ENCODE data around the gene PRPSAP2.
"Not testable (repeated sequence)": the region's sequence is repeated elsewhere in the genome, so short reads cannot be mapped to it uniquely, and the experiment has no call there.

The PRPSAP2 gene

DNA sequence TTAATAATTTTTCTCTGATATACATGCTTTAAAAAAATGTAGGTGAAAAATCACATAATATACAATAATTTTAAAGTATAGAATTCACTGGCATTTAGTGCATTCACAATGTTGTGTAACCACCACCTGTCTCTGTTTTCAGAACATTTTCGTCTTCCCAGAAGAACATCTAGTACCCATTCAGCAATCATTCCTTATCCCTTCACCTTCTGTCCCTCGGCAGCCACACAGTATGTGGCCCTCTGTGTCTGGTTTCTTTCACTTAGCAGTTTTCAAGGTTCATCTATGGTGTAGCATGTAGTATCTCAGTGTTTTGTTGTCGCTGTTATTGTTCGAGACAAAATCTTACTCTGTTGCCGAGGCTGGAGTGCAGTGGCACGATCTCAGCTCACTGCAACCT is 33.6 kb downstream of the PRPSAP2 start:
- no peak for DNase-seq

DNA sequence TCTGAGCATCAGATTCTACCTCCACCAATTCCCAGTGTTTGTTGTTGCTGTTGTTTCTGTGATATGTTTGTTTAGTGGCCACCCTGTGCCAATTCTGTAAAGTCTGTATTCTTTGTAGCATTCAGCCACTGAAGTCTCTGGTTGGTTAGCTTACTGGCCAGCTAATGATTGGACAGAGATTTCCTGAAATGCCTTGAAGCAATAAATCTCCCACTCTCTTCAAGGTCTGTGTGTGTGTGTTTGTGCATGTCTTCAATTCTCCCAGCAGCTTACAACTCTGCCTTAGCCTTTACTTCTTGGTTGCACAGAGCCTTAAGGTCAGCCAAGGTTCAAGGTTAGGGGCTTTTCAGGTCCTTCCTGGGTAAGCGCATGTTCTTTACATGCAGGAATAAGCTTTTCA is 38.2 kb downstream of the PRPSAP2 start:
- no peak for DNase-seq

DNA sequence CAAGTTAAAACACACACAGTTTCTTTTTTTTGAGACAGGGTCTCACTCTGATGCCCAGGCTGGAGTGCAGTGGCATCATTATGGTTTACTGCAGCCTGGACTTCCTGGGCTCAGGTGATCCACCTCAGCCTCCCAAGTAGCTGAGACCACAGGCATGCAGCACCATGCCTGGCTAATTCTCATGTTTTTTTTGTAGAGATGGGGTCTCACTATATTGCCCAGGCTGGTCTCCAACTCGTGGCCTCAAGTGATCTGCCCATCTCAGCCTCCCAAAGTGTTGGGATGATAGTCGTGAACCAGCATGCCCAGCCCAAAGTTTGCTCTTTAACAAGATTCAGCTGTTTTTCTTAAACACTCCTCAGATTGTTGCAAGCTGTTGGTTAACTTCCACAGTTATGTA is 39.0 kb downstream of the PRPSAP2 start:
- DNase-seq = no peak

DNA sequence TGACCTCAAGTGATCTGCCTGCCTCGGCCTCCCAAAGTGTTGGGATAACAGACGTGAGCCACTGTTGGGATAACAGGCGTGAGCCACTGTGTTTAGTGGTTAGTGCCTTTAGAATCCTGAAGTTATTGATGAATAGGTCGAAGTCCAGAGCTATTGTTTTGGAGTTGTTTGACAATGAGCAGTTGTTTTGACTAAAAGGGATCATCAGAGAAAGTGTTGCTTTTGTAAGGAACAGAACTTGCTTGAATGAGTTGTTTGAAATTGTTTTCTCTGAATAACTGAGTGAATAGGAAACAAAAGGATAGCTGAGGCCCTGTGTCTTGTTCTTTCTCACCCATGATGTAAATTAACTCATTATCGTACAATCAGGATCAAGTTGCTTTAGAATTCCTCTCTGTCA is 46.6 kb downstream of the PRPSAP2 start:
- DNase-seq = no peak

DNA sequence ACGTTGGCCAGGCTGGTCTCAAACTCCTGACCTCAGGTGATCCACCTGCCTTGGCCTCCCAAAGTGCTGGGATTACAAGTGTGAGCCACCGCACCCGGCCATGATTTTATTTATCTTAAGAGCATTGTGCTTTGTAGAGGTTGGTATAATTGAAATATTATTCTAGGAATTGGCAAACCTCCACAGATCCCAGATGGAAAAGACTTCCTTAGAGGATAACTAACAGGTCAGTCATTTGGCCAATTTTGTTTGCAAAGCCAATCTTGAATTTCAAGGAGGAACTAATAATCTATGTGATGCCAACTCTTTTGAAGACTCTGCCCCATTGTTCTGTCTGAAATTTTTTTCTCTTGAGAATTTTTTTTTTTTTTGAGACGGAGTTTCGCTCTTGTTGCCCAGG is 47.3 kb downstream of the PRPSAP2 start:
- DNase-seq = no peak

DNA sequence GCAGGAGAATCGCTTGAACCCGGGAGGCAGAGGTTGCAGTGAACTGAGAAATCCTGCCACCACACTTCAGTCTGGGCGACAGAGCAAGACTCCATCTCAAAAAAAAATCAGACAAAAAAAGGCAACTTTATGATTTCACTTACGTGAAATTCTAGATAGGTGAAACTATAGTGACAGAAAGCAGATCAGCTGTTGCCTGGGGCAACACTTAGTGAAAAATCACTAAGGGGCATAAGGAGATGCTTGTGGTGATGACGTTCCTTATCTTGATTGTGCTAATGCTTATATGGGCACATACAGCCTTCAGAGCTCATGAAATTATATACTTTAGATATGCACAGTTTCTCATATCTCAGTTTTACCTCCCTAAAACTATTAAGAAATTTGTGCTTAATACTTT is 52.4 kb downstream of the PRPSAP2 start:
- DNase-seq = no peak

DNA sequence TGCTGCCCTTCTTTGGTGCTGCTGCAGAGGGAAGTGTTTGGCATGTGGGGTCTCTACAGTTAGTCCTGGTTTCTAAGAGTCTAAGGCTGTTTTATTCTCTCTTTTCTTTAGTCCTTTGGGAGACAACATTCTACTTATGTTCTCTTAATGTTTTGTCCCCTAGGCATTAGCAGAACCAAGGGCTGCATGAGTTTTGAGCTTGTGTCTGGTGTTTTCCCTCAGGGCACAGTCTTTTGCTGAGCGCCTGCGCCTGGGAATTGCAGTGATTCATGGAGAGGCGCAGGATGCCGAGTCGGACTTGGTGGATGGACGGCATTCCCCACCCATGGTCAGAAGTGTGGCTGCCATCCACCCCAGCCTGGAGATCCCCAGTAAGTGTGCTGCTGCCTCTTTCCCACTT is 53.0 kb downstream of the PRPSAP2 start:
- no peak for DNase-seq

DNA sequence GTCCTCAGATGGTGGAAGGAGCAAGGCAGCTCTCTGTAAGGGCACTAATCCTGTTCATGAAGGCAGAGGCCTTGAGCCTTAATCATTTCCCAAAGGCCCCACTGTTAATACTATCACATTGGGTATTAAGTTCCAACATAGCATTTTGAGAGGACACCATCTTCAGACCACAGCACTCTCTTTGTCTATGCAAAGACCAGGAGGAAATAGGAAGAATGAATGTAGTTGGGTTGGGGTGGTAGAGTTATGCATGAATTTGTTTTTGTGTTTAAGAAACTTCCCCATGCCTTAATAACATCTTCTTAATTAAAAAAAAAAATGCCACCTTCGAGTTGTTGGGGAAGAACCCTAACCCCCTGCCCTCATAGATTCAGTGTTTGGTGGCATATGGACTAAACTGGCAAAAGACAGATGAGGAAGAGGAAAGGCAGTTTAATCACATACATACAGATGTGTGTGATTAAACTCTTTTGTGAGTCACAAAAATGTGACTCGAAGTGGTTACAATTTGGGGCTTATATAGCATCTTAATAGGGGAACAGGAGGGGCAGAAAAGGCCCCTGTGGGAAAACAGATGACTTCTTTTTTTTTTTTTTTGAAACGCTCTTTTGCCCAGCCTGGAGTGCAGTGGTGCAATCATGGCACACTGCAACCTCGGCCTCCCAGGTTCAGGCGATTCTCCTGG is 59.0 kb downstream of the PRPSAP2 start:
- peak; percentile 52 to 55 for DNase-seq

DNA sequence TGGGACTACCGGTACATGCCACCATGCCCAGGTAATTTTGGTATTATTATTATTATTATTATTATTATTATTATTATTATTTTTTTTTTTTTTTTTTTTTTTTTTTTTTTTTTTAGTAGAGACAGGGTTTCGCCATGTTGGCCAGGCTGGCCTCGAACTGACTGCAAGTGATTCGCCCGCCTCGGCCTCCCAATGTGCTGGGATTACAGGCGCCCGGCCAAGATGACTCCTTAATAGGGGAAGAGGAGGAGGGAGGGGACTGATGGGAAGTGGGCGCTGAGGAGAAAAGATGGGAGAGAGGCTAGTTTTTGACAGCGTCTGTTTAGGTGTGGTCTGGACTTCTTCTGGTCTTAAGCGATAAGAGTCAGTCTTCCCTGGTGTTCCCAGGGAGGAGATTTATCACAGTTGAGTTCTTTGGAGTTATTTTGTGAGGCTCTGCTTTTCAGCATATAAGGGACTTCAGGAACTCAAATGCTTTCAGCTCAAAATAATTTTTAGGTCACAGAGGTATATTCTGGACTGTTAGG is 59.6 kb downstream of the PRPSAP2 start:
- DNase-seq = no peak

DNA sequence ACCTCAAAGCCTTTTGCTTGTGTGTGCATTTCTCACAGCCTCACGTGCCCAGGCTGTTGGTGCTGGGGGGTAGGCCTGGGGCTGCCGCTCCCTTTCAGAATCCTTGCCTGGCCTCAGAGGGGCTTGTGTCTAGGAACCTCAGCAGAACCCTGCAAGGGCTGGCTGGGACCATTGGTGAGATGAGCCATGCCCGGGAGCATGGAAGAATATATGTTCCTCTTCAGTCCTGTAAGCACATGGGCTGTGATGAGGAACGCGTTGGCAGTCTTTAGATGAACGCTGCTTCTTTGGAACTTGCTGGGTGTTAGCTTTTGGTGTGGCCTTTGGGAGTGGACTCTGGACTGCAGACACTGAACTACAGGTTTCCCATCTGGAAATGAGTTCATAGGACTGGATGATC is 62.0 kb downstream of the PRPSAP2 start:
- DNase-seq = no peak

DNA sequence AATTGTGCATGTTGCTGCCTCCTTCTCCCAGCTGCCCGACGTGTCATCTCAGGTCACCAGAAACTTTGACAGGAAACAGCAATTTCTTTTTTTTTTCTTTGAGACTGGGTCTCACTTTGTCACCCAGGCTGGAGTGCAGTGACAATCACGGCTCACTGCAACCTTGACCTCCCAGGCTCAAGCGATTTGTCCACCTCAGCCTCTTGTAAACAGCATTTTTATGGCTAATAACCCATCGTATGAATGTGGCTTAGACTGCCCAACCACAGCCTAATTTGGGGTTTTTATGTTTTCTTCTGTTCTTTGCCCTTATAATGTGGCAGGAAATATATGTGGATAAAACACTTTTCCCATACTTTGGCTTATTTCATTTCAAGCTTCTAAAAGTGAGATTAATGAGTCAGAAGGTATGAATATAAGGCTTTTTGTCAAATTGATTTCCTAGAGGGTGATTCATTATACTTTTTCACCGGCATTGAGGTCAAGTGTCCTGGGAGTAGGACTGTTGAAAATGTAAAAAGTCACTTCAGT is 63.0 kb downstream of the PRPSAP2 start:
- DNase-seq = no peak

DNA sequence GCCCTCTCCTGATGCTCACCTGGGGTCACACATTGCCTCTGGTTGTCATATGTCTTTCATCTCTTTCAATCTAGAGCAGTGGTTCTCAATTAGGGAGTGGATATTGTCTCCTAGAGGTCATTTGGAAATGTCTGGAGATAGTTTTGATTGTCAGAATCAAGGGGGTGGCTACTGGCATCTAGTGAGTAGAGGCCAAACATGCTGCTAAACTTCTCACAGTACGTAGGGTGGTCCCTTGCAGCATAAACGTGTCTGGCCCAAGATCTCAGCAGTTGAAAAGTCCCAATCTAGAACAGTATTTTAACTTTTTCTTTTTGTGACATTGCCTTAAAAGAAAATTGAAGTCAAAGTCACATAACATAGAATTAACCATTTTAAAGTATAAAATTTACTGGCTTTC is 63.6 kb downstream of the PRPSAP2 start:
- DNase-seq = no peak

DNA sequence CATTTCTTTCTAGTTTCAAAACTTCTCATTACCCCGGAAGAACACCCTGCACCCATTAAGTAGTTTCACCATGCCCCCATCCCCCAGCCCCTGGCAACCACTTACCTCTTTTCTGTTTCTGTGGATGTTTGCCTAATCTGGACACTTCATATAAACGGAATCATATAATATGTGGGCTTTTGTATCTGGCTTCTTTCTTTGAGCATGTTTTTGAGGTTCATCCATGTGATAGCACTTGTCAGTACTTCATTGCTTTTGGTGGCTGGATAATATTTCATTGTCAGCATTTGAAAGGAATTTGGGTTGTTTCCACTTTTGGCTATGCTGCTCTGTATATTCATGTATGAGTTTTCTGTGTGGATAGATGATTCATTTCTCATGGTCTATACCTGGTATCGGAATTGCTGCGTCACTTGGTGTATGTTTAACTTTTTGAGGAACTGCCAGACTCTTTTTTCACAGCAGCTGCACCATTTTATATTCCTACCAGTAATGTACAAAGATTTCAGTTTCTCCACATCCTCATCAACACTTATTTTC is 64.1 kb downstream of the PRPSAP2 start:
- no peak for DNase-seq

DNA sequence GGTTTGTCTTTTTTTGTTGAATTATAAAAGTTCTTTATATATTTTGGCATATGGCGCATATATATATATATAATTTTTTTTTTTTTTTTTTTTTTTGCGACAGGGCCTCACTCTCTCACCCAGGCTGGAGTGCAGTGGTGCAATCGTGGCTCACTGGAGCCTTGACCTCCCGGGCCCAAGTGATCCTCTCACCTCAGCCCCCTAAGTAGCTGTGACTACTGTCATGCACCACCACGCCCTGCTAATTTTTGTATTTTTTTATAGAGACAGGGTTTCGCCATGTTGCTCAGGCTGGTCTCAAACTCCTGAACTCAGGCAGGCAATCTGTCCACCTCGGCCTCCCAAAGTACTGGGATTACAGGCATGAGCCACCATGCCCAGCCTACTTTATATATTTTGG is 64.7 kb downstream of the PRPSAP2 start:
- not testable (repeated sequence) for DNase-seq

DNA sequence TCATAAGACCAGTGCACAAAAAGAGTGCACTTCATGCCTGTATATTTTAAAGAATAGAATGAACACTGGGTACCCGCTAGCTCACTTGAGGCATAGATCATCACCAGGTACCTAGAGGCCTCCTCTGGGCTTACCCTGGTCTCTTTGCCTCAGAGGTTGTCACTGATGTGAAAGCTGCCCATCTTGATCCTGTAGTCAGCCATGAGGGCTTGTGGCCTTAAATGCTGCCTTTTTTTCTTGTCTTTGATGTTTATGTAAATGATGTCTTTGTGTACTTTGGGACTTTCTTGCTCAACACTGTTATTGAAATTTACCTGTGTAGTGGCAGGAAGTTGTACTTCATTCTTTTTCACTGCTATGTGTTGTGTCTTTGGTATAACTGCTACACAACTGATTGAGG is 67.3 kb downstream of the PRPSAP2 start:
- DNase-seq = no peak

DNA sequence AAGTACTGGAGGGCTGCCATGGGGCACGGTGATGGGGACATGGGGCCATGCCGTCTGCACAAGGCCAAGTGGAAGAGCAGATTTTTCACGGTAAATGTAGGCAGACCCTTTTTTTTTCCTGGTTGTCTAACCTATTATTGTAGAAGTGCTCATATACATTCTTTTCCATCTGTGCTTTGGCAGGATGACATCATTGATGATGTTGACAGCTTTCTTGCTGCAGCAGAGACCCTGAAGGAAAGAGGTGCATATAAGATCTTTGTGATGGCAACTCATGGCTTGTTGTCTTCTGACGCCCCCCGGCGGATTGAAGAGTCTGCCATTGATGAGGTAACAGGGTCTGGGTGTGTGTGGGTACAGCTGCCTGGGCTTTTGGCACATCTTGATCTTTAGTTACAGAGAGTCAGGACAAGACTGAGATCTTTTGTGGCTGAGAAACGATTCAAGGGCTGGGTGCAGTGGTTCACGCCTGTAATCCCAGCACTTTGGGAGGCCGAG is 70.7 kb downstream of the PRPSAP2 start:
- DNase-seq = no peak

DNA sequence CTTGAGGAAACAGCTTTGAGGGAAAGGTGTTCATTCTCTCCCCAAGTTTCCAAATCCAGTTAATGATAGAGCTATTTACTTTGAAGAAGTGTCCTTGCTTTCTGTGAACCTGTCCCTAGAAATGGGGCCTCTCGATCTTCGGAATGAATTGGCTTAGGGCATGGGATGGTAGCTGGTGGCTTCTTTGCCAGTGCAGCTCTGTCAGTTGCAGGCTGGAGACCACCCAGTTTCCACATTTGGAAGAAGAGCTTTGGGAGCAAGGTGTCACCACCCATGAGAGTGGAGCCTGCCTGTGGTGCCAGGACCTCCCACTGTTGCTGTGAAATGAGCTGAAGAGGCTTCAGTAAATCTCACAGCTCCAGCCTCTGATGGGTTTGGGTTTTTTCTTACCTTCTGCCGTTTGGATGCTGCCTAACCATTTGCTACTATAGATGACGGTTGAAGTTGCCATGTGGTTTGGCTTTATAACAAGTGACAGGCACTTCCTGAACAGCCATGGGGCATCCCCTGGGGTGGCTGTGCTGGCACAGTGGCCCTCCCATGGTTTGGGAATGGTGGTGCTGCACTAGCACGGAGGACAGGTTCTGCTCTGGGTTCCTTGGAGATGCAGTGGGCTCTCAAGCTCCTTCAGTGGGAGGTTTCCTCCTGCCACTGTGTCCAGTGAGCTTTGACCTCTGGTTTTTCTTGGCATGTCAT is 74.6 kb downstream of the PRPSAP2 start:
- no peak for DNase-seq

DNA sequence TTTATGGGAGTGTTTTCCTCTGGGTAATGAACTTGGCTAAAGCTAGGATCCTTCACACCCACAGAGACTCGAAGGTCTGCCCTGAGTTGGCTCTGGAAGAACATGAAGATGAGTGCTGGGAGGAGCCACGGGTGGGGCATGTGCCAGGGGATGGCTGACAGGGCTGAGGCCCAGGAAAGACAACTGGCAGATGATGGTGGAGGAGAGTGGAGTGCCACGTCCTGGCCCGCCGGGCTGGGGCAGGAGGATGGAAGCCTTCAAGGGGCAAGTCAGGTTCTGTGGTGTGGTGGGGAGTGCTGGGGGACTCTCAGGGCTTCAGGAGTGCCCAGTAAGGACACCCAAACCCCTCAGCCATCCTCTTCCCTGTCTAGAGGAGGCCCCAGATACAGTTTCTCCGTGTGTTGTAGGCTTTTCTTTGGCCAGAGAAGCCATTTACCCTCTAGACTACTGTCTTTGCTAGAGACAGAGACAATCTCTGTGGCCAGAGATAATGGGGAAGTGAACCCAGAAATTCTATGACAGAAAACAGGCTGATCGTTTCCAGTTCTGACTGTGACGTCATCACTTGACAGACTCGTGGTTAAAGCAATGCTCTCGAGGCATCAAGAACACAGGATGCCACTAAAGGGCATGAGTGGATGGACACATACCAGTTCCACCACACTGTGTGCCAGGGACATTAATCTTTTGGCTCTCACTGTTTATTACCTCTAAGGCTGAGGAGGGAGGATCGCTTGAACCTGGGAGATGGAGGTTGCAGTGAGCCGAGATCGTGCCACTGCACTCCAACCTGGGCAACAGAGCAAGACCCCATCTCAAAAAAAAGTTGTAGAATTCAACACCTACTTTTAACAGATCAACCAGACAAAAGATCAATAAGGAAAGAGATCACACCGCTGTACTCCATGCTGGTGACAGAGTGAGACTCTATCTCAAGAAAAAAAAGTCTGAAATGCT is 75.4 kb downstream of the PRPSAP2 start:
- peak; percentile 56 to 57 for DNase-seq

DNA sequence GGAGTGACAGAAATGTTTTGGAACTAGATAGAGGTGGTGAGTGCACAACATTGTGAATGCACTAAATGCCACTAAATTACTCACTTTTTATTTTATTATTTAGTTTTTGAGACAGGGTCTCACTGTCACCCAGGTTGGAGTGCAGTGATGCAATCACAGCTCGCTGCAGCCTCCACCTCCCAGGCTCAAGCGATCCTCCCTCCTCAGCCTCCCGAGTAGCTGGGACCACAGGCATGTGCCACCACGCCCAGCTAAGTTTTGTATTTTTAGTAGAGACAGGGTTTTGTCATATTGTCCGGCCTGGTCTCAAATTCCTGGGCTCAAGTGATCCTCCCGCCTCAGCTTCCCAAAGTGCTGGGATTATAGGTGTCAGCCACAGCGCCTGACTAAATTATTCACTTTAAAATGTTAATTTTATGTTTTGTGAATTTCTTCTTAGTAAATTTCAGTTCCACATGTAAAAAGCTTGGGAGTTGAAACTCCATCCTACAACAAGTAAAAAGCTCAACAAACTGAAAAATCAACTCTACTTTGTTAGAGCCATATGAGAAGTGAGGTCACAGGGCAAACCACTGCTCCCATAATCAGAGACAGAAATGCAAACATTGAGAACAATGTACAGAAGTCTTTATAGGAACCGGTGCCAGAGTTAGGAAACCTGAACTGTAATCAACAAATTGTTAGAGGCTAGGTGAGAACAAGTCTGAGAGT is 80.2 kb downstream of the PRPSAP2 start:
- no peak for DNase-seq

DNA sequence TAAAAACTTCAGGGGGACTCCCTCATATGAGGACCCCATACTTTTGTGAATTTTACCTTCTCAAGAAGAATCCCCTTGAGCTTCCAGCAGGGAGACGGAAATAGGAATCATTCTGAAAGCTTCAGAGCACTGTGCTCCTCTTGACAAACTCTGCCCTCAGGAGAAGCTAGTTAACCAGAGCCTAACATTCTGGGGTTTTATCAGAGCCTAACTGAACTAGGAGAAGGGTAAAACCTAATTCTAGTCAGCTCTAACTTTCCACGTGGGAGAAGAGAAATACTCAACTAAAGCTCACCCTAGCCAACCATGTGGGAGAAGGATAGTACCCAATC is 80.7 kb downstream of the PRPSAP2 start:
- DNase-seq = no peak

DNA sequence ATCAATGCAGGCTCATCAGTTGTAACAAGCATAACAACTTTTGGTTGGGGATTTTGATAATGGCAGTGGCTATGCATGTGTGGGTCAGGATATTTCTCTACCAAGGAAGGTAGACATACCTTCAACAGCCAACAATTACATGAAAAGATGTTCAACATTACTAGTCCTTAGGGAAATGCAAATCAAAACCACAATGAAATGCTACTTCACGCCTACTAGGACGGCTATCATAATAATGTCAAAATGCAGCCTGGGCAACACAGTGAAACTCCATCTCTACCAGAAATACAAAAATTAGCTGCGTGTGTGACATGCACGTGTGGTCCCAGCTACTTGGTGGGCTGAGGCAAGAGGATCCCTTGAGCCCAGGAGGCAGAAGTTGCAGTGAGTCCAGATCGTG is 86.7 kb downstream of the PRPSAP2 start:
- no peak for DNase-seq

DNA sequence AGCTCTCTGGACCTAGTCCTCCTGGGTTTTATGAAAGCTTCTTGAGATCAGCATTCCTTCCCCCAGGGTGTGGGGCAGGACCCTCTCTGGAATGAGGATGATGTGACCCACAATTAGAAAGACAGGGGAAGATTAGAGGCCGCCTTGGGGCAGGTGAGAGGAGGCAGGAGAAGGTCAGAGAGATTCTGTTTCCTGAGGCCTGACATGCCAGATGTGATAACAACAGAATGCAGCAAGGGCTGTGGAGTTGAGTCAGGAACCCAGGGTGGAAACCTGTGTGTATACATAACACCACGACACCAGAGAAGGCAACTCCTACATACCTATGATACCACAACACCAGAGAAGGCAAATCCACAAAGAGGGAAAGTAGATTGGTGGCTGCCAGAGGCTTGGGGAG is 88.6 kb downstream of the PRPSAP2 start:
- no peak for DNase-seq
